BJ (cell line): Measurements from ENCODE around the gene UBL3. TPM values are rescaled to one million over a fixed set of nuclear protein-coding genes. Genes with fewer than 3 reads are reported as not detected.

Experiments
- CTCF ChIA-PET: fragments of 350-600 bp; formaldehyde crosslinking; extraction: SDS; loops from one replicate; lab custom pipeline; 2021; ENCODE audit warnings: antibody characterized with exemption, inconsistent platforms; lab: Yijun Ruan, JAX
- POLR2A ChIA-PET: fragments of 300-600 bp; sonication (Branson Sonifier 250); formaldehyde crosslinking; extraction: SDS; loops from one replicate; lab custom pipeline; 2021; ENCODE audit warnings: antibody characterized with exemption; lab: Charles Lee
- DNase-seq: peaks from one replicate; pipeline ENCODE4 v3.0.0-alpha.2; 2011; ENCODE audit warnings: low read depth
- H3K27me3 ChIP-seq: 2 replicates; pipeline ENCODE4 v1.6.0; 2011; ENCODE audit warnings: low read length; ENCODE audit not compliant: control insufficient read depth, insufficient read depth
- H3K36me3 ChIP-seq: 2 replicates; pipeline ENCODE4 v1.5.1; 2011; ENCODE audit warnings: low read length; ENCODE audit not compliant: control insufficient read depth, insufficient read depth
- H3K4me3 ChIP-seq: 2 replicates; pipeline ENCODE4 v1.5.1; 2011; ENCODE audit warnings: low read depth, mild to moderate bottlenecking, control low read depth, low read length
- polyA plus RNA-seq: library from polyadenylated mRNA; depleted of rRNA; stranded (reverse); fragments of >200 nt; gene quantifications from 2 replicates; pipeline ENCODE4 v1.2.3, GENCODE V29; 2011
- TF ChIP-seq, protein P1 (sequence below): IDR thresholded peaks from 2 replicates; pipeline ENCODE4 v1.5.1; 2011; ENCODE audit warnings: low read depth, mild to moderate bottlenecking, control low read depth, inconsistent platforms, low read length, moderate library complexity; ENCODE audit not compliant: insufficient read depth

Gene UBL3
- polyA plus RNA-seq, 1 experiment: 18.0 TPM

DNA sequence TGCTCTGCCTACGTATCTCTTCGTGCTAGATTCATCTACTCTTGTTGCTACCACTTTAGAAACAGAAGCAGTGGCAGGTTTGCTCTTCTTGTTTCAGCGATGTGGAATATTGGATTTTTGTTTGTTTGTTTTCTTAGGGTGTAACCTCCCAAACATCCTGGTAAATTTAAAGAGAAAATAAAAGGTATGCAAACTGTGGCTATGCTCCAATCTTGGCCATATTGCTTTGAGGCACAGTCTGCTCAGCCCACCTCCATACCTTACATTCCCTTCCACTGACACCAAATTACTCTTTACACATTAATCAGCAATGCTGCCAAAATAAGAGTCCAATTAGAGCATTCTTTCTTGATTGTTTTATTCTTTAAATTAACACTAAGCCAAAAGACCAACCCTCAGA, 25.2 kb upstream of the UBL3 start:
- Histone ChIP-seq H3K27me3 (no peaks in the 10 kb centered on the region), H3K36me3 (no peaks in the 10 kb centered on the region), H3K4me3 (no peak overlapping the region)
- DNase-seq: no peak
- TF ChIP-seq, protein P1, sequence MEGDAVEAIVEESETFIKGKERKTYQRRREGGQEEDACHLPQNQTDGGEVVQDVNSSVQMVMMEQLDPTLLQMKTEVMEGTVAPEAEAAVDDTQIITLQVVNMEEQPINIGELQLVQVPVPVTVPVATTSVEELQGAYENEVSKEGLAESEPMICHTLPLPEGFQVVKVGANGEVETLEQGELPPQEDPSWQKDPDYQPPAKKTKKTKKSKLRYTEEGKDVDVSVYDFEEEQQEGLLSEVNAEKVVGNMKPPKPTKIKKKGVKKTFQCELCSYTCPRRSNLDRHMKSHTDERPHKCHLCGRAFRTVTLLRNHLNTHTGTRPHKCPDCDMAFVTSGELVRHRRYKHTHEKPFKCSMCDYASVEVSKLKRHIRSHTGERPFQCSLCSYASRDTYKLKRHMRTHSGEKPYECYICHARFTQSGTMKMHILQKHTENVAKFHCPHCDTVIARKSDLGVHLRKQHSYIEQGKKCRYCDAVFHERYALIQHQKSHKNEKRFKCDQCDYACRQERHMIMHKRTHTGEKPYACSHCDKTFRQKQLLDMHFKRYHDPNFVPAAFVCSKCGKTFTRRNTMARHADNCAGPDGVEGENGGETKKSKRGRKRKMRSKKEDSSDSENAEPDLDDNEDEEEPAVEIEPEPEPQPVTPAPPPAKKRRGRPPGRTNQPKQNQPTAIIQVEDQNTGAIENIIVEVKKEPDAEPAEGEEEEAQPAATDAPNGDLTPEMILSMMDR: no peak
- ChIA-PET POLR2A (no interaction called here), CTCF (interaction anchor here (0.7 kb wide), 1 partner anchor 28 kb away, joined by 3 read pairs; no protein-coding TSS in a partner anchor)

DNA sequence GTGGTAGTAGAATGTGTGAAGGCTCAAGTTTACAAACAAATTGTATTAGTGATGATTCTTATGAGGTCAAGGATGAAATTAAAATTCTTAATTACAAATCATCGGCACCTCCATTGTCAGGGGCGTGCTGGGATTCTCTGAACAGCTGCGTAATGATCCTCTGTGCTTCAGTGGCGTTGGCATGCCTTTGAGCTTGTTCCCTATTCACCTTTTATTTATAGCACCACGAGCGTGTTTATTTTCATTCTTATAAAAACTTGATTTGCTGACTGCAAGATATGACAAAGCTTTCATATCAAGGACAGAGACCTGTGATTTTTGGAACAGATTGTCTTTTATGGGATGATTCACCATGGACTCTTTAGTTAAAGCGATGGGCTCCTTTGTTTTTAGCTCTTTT, 18.2 kb upstream of the UBL3 start:
- POLR2A ChIA-PET: no interaction called here
- H3K27me3 ChIP-seq: no peaks in the 10 kb centered on the region
- TF ChIP-seq, protein P1: no peak
- no peak overlapping the region for H3K4me3 ChIP-seq
- DNase-seq: no peak
- CTCF ChIA-PET: interaction anchor here (0.7 kb wide), 2 partner anchors 9 to 31 kb away, joined by 3 to 4 read pairs; no protein-coding TSS in a partner anchor
- no peaks in the 10 kb centered on the region for H3K36me3 ChIP-seq

DNA sequence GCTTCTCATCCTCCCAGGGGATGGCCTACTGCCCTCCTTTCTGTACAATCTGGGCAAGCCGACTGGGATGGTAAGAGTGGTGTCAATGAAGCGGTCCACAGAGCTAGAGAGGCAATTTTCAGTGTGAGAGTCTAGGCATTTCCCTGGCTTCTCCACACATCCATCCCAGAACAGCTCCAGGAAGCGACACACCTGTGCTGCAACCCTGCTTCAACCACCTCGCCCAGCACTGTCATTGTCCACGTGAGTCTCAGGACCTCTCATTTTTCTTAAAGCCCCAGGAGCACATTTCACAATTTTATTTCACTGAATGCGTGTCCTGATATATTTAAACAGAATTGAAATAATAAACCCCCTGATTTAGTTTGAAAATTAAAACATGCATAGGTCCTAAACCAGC, 15.5 kb upstream of the UBL3 start:
- no peak for DNase-seq
- POLR2A ChIA-PET: no interaction called here
- no peaks in the 10 kb centered on the region for H3K27me3 ChIP-seq
- H3K4me3 ChIP-seq: no peak overlapping the region
- TF ChIP-seq, protein P1: no peak
- no peaks in the 10 kb centered on the region for H3K36me3 ChIP-seq
- CTCF ChIA-PET: interaction anchor here (0.7 kb wide), 1 partner anchor 130 kb away, joined by 3 read pairs; no protein-coding TSS in a partner anchor

DNA sequence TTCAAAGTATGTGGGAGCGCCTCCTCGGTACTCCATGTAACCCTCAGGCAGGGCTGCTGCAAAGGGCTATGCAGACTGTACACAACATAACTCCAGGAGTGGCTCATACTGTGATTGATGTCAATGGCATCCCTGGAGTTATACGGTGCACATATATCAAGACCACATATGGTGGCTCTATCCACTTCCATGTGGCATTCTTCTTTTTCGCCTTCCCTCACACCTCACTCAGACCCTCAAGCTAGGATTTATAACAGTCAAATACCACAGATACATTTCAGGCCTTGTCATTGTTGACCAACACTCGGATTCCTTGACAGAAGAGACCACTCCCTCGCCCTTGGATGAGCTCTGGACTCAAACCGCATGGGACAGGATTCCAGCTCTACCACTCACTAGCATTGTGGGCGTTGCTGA, 11.3 kb upstream of the UBL3 start:
- TF ChIP-seq, protein P1: no peak
- Histone ChIP-seq H3K27me3 (no peaks in the 10 kb centered on the region), H3K36me3 (no peaks in the 10 kb centered on the region), H3K4me3 (no peak overlapping the region)
- CTCF ChIA-PET: interaction anchor here (0.6 to 2.0 kb wide), 5 partner anchors 11 to 280 kb away, joined by 3 to 6 read pairs (median 4); no protein-coding TSS in a partner anchor
- POLR2A ChIA-PET: no interaction called here
- DNase-seq: peak; percentile 99

DNA sequence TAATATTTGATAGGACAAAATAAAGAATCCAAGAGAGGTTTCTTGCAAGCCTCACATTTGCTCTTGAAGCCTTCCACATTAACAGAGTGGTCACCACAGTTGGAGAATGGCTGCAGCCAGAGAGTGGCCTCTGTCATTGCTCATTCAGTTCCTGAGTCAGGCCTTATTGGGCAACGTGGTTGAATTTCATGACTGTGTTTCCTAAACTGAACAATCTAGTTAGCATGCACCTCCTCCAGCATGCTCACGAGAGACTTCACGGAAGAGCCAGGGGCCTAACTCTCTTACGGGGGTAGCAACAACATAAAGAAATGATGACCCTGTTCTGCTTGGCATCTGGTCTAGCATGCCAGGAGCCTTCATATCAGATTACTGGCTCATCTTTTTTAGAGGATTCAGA, 9.6 kb upstream of the UBL3 start:
- ChIA-PET CTCF (no interaction called here), POLR2A (no interaction called here)
- DNase-seq: no peak
- TF ChIP-seq, protein P1: no peak
- Histone ChIP-seq H3K36me3 (no peaks in the 10 kb centered on the region), H3K27me3 (no peaks in the 10 kb centered on the region), H3K4me3 (no peak overlapping the region)
